Esophagus (tissue), 2 donors: ENCODE data around the gene TNFRSF8. TPM values are rescaled to one million over a fixed set of nuclear protein-coding genes. Genes with fewer than 3 reads are reported as not detected.

Source experiments
- H3K27ac ChIP-seq, 2 donors: one replicate each; pipeline ENCODE4 v1.5.1; 2013; ENCODE audit warnings: low read depth in 2 of 2, mild to moderate bottlenecking in 2 of 2, inconsistent platforms in 1 of 2, low read length in 1 of 2, moderate library complexity in 1 of 2
- H3K27me3 ChIP-seq, 2 donors: one replicate each; pipeline ENCODE4 v1.6.1; 2013; ENCODE audit warnings: low read length in 2 of 2, control low read depth in 1 of 2, mild to moderate bottlenecking in 1 of 2; ENCODE audit not compliant: insufficient read depth in 2 of 2, control insufficient read depth in 1 of 2
- H3K36me3 ChIP-seq, 2 donors: one replicate each; pipeline ENCODE4 v1.6.1; 2013; ENCODE audit warnings: low read length in 1 of 2; ENCODE audit not compliant: control insufficient read depth in 2 of 2, insufficient read depth in 2 of 2
- H3K4me1 ChIP-seq, 2 donors: one replicate each; pipeline ENCODE4 v1.6.1; 2013; ENCODE audit warnings: low read length in 1 of 2; ENCODE audit not compliant: control insufficient read depth in 2 of 2, insufficient read depth in 2 of 2
- H3K4me3 ChIP-seq, 2 donors: one replicate each; pipeline ENCODE4 v1.5.1; 2013; ENCODE audit warnings: low read length in 2 of 2, mild to moderate bottlenecking in 2 of 2, low read depth in 1 of 2, moderate library complexity in 1 of 2
- H3K9me3 ChIP-seq, 2 donors: one replicate each; pipeline ENCODE4 v1.6.1; 2013; ENCODE audit warnings: mild to moderate bottlenecking in 2 of 2, low read depth in 1 of 2, low read length in 1 of 2, moderate library complexity in 1 of 2; ENCODE audit not compliant: control insufficient read depth in 2 of 2, insufficient read depth in 1 of 2
- WGBS, 2 donors: extraction: QIAGEN DNeasy Blood & Tissue Kit; methylation state at CpG; one replicate each; pipeline ENCODE4 v1.1.7; 2013; 5-methylcytosine and 5-hydroxymethylcytosine counted together
- polyA plus RNA-seq, 2 donors: library from polyadenylated mRNA; stranded (reverse); fragments of 200-250 nt; gene quantifications; one replicate each; pipeline ENCODE4 v1.2.3, GENCODE V29; 2013
- donor health status: healthy with polysubstance abuse.
- donor health status: Bipolar disorder and iron deficiency.

Gene TNFRSF8
- polyA plus RNA-seq, 2 donors, result 0.14 TPM

- Histone ChIP-seq H3K4me1 (peaks cover 0 to 14% of the 10 kb centered on the region in 2 donors), H3K4me3 (no peak overlapping the region), H3K36me3 (no peaks in the 10 kb centered on the region), H3K9me3 (no peaks in the 10 kb centered on the region), H3K27me3 (no peaks in the 10 kb centered on the region), H3K27ac (peak overlapping the region; percentile 67 to 69)
- WGBS, 2 donors, result 66 to 80% methylated on average over 2 of the region's 2 CpGs
Measured at GRCh38 chr1:12161324-12161661, 98.2 kb downstream of the TNFRSF8 start.

DNA sequence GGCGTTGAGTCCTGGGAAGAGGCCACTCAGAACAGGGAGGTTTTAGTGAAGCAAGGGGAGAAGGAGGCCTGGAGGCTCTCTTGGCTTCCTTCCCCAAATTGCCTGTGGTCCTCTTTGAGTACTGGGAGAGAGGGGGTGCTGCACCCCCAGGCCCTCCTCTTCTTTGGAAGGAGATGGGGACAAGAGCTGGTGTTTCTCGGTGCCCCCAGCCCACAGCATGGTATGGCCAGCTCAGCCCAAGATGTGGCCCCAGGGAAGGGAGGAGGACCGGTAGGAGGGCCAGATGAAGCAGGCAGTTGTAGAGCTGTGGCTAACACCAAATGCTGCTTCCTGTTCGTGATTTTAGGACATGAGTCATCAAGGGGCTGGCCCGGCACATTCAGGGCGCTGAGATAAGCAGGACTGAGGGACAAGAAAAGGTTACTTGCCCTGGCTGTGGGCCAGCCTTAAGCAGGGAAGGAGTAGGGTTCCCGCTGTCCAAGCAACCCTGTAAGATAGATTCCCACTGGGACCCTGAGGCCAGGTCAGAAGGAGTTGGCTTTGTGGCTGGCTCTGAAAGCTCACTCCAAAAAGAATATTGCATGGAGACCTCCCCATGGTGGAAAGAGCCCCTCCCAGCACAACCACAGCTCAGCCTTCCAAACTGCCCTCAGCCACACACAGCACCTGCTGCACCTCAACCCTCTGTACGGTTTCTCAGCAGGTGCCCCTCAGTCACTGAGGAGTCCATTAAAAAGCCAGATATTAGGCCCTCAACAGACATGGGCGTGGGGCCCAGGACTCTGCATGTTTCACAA lies 98.8 kb downstream of the TNFRSF8 start:
- Histone ChIP-seq H3K27ac (peak overlapping the region; percentile 67 to 69), H3K36me3 (no peaks in the 10 kb centered on the region), H3K27me3 (no peaks in the 10 kb centered on the region), H3K4me3 (no peak overlapping the region), H3K9me3 (no peaks in the 10 kb centered on the region), H3K4me1 (peaks cover 0 to 14% of the 10 kb centered on the region in 2 donors)
- WGBS, 2 donors, result 23 to 27% methylated on average over 9 of the region's 9 CpGs

DNA sequence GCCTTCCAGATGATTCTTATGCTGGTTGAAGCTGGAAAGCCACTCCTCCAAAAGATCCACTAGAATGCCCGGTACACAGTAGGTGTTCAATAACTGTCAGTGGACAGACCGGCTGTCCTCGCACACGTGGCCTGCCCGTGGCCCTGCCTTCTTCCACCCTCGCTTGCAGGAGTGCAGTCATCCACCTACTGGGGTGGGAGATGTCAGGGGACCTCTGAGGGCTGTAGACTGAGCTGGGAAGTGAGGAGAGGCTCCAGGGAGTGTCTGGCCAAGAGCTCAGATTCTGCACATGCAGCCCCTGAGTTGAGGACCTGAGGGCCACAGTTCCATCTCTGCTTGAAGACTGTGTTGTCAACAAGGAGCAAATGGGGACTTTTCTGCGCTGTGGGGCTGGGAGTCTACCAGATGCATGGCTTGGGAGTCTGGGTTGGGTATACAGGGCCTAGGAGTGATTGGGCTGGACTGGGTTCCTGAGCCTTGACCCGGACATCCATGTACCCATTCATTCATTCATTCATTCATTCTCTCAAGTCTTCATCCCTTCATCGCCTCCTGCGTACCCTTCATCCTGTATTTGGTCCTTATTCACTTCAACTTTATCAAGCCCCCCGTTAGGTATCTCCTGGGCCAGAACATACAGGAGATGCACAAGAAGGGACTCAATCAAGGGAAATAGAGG lies 99.5 kb downstream of the TNFRSF8 start:
- Histone ChIP-seq H3K9me3 (no peaks in the 10 kb centered on the region), H3K4me3 (no peak overlapping the region), H3K27ac (peak overlapping the region; percentile 34 to 65), H3K36me3 (no peaks in the 10 kb centered on the region), H3K27me3 (peaks cover 0 to 3% of the 10 kb centered on the region in 2 donors), H3K4me1 (peaks cover 0 to 14% of the 10 kb centered on the region in 2 donors)
- 92 to 95% methylated on average over 11 of the region's 11 CpGs for WGBS, 2 donors

DNA sequence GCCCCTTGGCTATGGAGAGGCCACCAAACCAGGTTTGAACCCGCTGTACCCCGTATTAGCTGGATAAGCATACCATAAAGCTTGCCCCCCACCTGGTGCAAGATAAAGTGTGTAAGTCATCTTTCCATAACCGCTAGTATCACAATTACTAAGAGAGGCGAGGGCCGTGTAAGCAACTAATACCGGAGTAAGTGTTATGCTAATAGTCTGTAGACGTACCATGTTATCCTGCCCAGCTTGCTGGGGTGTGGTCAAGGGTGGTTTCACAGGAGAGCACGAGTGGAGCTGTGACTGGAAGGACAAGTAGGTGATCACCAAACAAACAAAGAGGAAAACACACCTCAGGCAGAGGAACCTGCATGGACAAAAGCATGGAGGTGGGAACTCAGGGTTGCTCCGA lies 100.1 kb downstream of the TNFRSF8 start:
- no peak overlapping the region for H3K27ac ChIP-seq
- H3K9me3 ChIP-seq, result no peaks in the 10 kb centered on the region
- 64 to 71% methylated on average over 9 of the region's 9 CpGs for WGBS, 2 donors
- peaks cover 0 to 14% of the 10 kb centered on the region in 2 donors for H3K4me1 ChIP-seq
- no peaks in the 10 kb centered on the region for H3K36me3 ChIP-seq
- H3K4me3 ChIP-seq, result no peak overlapping the region
- H3K27me3 ChIP-seq, result peaks cover 0 to 3% of the 10 kb centered on the region in 2 donors

GRCh38 chr1:12164210-12164609 lies 101.1 kb downstream of the TNFRSF8 start:
- 83 to 90% methylated on average over 5 of the region's 5 CpGs for WGBS, 2 donors
- Histone ChIP-seq H3K4me1 (peaks cover 0 to 14% of the 10 kb centered on the region in 2 donors), H3K27me3 (peaks cover 0 to 3% of the 10 kb centered on the region in 2 donors), H3K36me3 (no peaks in the 10 kb centered on the region), H3K9me3 (no peaks in the 10 kb centered on the region), H3K4me3 (no peak overlapping the region), H3K27ac (no peak overlapping the region)

- H3K27me3 ChIP-seq, result peaks cover 0 to 3% of the 10 kb centered on the region in 2 donors
- peaks cover 0 to 18% of the 10 kb centered on the region in 2 donors for H3K4me1 ChIP-seq
- no peak overlapping the region for H3K27ac ChIP-seq
- H3K4me3 ChIP-seq, result no peak overlapping the region
- H3K36me3 ChIP-seq, result no peaks in the 10 kb centered on the region
- WGBS, 2 donors, result 91 to 94% methylated on average over 4 of the region's 4 CpGs
- H3K9me3 ChIP-seq, result no peaks in the 10 kb centered on the region
Measured at GRCh38 chr1:12165342-12165741, 102.2 kb downstream of the TNFRSF8 start.

- WGBS, 2 donors, result 1 to 2% methylated on average over 39 to 79 of the region's 79 CpGs
- H3K27me3 ChIP-seq, result peaks cover 0 to 3% of the 10 kb centered on the region in 2 donors
- H3K4me1 ChIP-seq, result peaks cover 0 to 13% of the 10 kb centered on the region in 2 donors
- no peaks in the 10 kb centered on the region for H3K36me3 ChIP-seq
- peak within 1 kb of the TSS; percentile 50 to 61 for H3K4me3 ChIP-seq
- peak within 1 kb of the TSS; percentile 66 to 72 for H3K27ac ChIP-seq
- no peaks in the 10 kb centered on the region for H3K9me3 ChIP-seq
Measured at GRCh38 chr1:12166834-12167492, 103.9 kb downstream of the TNFRSF8 start, which contains the start of gene TNFRSF1B. TNFRSF1B (plus strand) TSS chr1:12166991; CDS start chr1:12167092, 101 bp downstream.

DNA sequence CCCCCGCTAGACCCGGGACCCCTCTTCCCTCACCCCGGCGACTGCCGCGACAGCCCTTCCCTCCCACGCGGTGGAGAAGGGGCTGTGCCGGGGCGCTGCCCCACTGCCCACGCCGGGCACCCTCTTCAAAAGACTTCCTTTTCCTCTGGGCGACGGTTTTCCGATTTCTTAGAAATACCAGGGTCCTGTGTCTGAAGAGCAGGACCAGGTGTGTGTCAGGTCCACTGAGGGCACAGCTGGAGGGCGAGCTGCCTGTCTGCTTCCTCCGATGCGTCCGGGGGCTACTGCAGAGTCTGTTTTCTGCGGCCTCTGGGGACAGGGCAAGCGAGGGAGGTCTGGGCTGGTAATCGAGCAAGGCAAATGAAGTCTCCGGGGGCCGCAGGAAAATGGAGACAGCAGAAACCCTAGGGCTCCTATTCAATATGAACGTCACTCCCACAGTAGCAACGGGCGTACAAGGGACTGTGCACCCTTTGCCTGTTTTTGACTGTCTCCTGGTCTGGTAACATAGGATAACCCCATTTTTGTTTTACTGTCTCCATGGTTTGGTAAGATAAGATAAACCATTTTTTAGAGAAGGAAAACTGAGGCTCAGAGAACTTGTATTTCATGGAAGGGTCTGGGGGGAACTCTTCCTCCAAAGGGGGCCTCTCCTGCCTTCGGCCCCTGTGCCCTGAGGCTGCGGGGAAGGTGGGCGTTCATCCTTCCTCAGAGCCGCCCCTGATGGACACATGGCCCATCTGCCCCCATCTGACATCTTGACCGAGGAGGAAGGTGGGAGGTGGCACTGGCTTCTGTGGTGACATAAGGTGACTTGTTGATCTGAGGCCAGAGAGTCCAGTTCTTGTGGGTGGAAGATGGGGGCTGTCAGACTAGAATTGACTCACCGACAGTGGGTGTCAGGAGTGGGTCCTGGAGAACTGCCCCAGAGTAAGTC lies 104.7 kb downstream of the TNFRSF8 start:
- Histone ChIP-seq H3K9me3 (no peaks in the 10 kb centered on the region), H3K4me1 (peaks cover 0 to 8% of the 10 kb centered on the region in 2 donors), H3K4me3 (peak overlapping the region; percentile 50 to 61), H3K36me3 (no peaks in the 10 kb centered on the region), H3K27me3 (peaks cover 0 to 3% of the 10 kb centered on the region in 2 donors), H3K27ac (peak overlapping the region; percentile 66 to 72)
- 27 to 29% methylated on average over 33 of the region's 33 CpGs for WGBS, 2 donors
